Skeletal muscle tissue (tissue), 4 donors: ENCODE data around the gene HDAC4. TPM values are rescaled to one million over a fixed set of nuclear protein-coding genes. Genes with fewer than 3 reads are reported as not detected.
A peak's percentile ranks its signal among the peaks of the same experiment; 100 is the strongest.

Experiments used
- H3K27ac ChIP-seq: one replicate; pipeline ENCODE4 v1.7.0; 2013; ENCODE audit warnings: mild to moderate bottlenecking, low read depth, low read length, inconsistent platforms
- H3K27me3 ChIP-seq, 3 donors: one replicate each; pipeline ENCODE4 v1.7.0; 2013; ENCODE audit warnings: low read length in 3 of 3; ENCODE audit not compliant: control insufficient read depth in 3 of 3, insufficient read depth in 3 of 3
- H3K36me3 ChIP-seq, 3 donors: one replicate each; pipeline ENCODE4 v1.7.0; 2013; ENCODE audit warnings: low read length in 3 of 3; ENCODE audit not compliant: control insufficient read depth in 3 of 3, insufficient read depth in 3 of 3
- H3K4me1 ChIP-seq, 3 donors: one replicate each; pipeline ENCODE4 v1.7.0; 2013; ENCODE audit warnings: low read length in 3 of 3, mild to moderate bottlenecking in 3 of 3; ENCODE audit not compliant: control insufficient read depth in 3 of 3, insufficient read depth in 3 of 3
- H3K4me3 ChIP-seq, 3 donors: one replicate each; pipeline ENCODE4 v1.7.0; 2013; ENCODE audit warnings: low read length in 3 of 3
- H3K9ac ChIP-seq, 3 donors: one replicate each; pipeline ENCODE4 v1.7.0; 2013; ENCODE audit warnings: low read length in 3 of 3, mild to moderate bottlenecking in 3 of 3, moderate library complexity in 2 of 3, low read depth in 1 of 3
- H3K9me3 ChIP-seq, 3 donors: one replicate each; pipeline ENCODE4 v1.7.0; 2013; ENCODE audit warnings: low read length in 3 of 3; ENCODE audit not compliant: control insufficient read depth in 3 of 3
- total RNA-seq: library from RNA; depleted of rRNA; stranded (reverse); fragments of >200 nt; gene quantifications from one replicate; pipeline ENCODE4 v1.2.3, GENCODE V29; 2014
- donor health status: Osteomylitis.

HDAC4 gene
- total RNA-seq, 1 donor from 2014 or later, result 23.5 TPM

GRCh38 chr2:239299218-239299939, 101.4 kb downstream of the HDAC4 start:
- Histone ChIP-seq H3K9me3 (no peaks in the 10 kb centered on the region), H3K36me3 (peaks cover 0 to 11% (median 0%) of the 10 kb centered on the region in 3 donors), H3K4me3 (peak overlapping the region; percentile 26 to 54 (median 38)), H3K4me1 (peaks cover 91 to 94% (median 94%) of the 10 kb centered on the region in 3 donors), H3K9ac (peak overlapping the region in 2 of 3 donors; percentile 41 to 97), H3K27ac (peak overlapping the region; percentile 51), H3K27me3 (no peaks in the 10 kb centered on the region)

- Histone ChIP-seq H3K9ac (peak overlapping the region in 2 of 3 donors; percentile 19 to 77), H3K27ac (peak overlapping the region; percentile 52), H3K9me3 (no peaks in the 10 kb centered on the region), H3K27me3 (no peaks in the 10 kb centered on the region), H3K36me3 (peaks cover 0 to 13% (median 0%) of the 10 kb centered on the region in 3 donors), H3K4me1 (peaks cover 91 to 94% (median 94%) of the 10 kb centered on the region in 3 donors), H3K4me3 (peak overlapping the region in 2 of 3 donors; percentile 9 to 52)
Measured at GRCh38 chr2:239298116-239298804, 102.6 kb downstream of the HDAC4 start.

- Histone ChIP-seq H3K9me3 (no peaks in the 10 kb centered on the region), H3K9ac (peak overlapping the region in 2 of 3 donors; percentile 16 to 77), H3K36me3 (peaks cover 0 to 13% (median 0%) of the 10 kb centered on the region in 3 donors), H3K27me3 (no peaks in the 10 kb centered on the region), H3K4me1 (peaks cover 90 to 94% (median 94%) of the 10 kb centered on the region in 3 donors), H3K27ac (peak overlapping the region; percentile 52), H3K4me3 (peak overlapping the region; percentile 12 to 49 (median 49))
Measured at GRCh38 chr2:239297142-239298004, 103.4 kb downstream of the HDAC4 start.

GRCh38 chr2:239296020-239296932, 104.5 kb downstream of the HDAC4 start:
- peaks cover 92 to 94% (median 94%) of the 10 kb centered on the region in 3 donors for H3K4me1 ChIP-seq
- H3K4me3 ChIP-seq, result peak overlapping the region in 2 of 3 donors; percentile 18 to 56
- peak overlapping the region in 1 of 3 donors; percentile 75 for H3K9ac ChIP-seq

GRCh38 chr2:239295377-239296019, 105.3 kb downstream of the HDAC4 start:
- H3K9me3 ChIP-seq, result no peaks in the 10 kb centered on the region
- peak overlapping the region; percentile 52 for H3K27ac ChIP-seq
- no peaks in the 10 kb centered on the region for H3K27me3 ChIP-seq
- H3K36me3 ChIP-seq, result peaks cover 0 to 13% (median 0%) of the 10 kb centered on the region in 3 donors
- peak overlapping the region in 1 of 3 donors; percentile 75 for H3K9ac ChIP-seq
- H3K4me1 ChIP-seq, result peaks cover 91 to 94% (median 93%) of the 10 kb centered on the region in 3 donors
- peak overlapping the region in 1 of 3 donors; percentile 56 for H3K4me3 ChIP-seq

More at GRCh38 chr2:239296020-239296932, 104.5 kb downstream of the HDAC4 start:
- Histone ChIP-seq H3K36me3 (peaks cover 0 to 13% (median 0%) of the 10 kb centered on the region in 3 donors), H3K9me3 (no peaks in the 10 kb centered on the region), H3K27ac (peak overlapping the region; percentile 52), H3K27me3 (no peaks in the 10 kb centered on the region)

- peaks cover 89 to 94% (median 92%) of the 10 kb centered on the region in 3 donors for H3K4me1 ChIP-seq
Measured at GRCh38 chr2:239294571-239295054, 106.2 kb downstream of the HDAC4 start.

GRCh38 chr2:239293775-239294430, 106.9 kb downstream of the HDAC4 start:
- H3K27me3 ChIP-seq, result no peaks in the 10 kb centered on the region
- no peak overlapping the region for H3K4me3 ChIP-seq
- H3K27ac ChIP-seq, result peak overlapping the region; percentile 26
- peaks cover 90 to 94% (median 92%) of the 10 kb centered on the region in 3 donors for H3K4me1 ChIP-seq
- H3K36me3 ChIP-seq, result peaks cover 0 to 13% (median 0%) of the 10 kb centered on the region in 3 donors
- no peaks in the 10 kb centered on the region for H3K9me3 ChIP-seq
- H3K9ac ChIP-seq, result peak overlapping the region in 1 of 3 donors; percentile 69

More at GRCh38 chr2:239294571-239295054, 106.2 kb downstream of the HDAC4 start:
- Histone ChIP-seq H3K36me3 (peaks cover 0 to 13% (median 0%) of the 10 kb centered on the region in 3 donors), H3K4me3 (peak overlapping the region in 1 of 3 donors; percentile 29), H3K27me3 (no peaks in the 10 kb centered on the region), H3K9ac (peak overlapping the region in 1 of 3 donors; percentile 10), H3K27ac (peak overlapping the region; percentile 26), H3K9me3 (no peaks in the 10 kb centered on the region)
